GM18499 (cell line): ENCODE results near the gene KIF5C.

Experiments
- ATAC-seq: cut with Tn5 transposase; IDR thresholded peaks from one replicate; pipeline ENCODE4 v1.9.1; 2021; ENCODE audit warnings: moderate number of reproducible peaks; ENCODE audit not compliant: insufficient read depth, unreplicated experiment

Gene KIF5C

GRCh38 chr2:148885988-148886387 is 11.0 kb downstream of the KIF5C start:
- ATAC-seq: no peak

GRCh38 chr2:148887350-148888002 is 12.4 kb downstream of the KIF5C start:
- ATAC-seq: no peak

- ATAC-seq: no peak
Measured at GRCh38 chr2:148888003-148888501, 13.0 kb downstream of the KIF5C start.

GRCh38 chr2:148888986-148889385 is 14.0 kb downstream of the KIF5C start:
- no peak for ATAC-seq

GRCh38 chr2:148893906-148894305 is 18.9 kb downstream of the KIF5C start:
- ATAC-seq: no peak

- no peak for ATAC-seq
Measured at GRCh38 chr2:148896136-148896535, 21.1 kb downstream of the KIF5C start.

- ATAC-seq: no peak
Measured at GRCh38 chr2:148899638-148900318, 24.8 kb downstream of the KIF5C start.

GRCh38 chr2:148900350-148900837 is 25.4 kb downstream of the KIF5C start:
- ATAC-seq: no peak

- ATAC-seq: no peak
Measured at GRCh38 chr2:148901142-148901541, 26.1 kb downstream of the KIF5C start.

- ATAC-seq: no peak
Measured at GRCh38 chr2:148902798-148903197, 27.8 kb downstream of the KIF5C start.

GRCh38 chr2:148903294-148903693 is 28.3 kb downstream of the KIF5C start:
- ATAC-seq: no peak

GRCh38 chr2:148903979-148904378 is 29.0 kb downstream of the KIF5C start:
- no peak for ATAC-seq

GRCh38 chr2:148906124-148906523 is 31.1 kb downstream of the KIF5C start:
- ATAC-seq: no peak

GRCh38 chr2:148907085-148907785 is 32.2 kb downstream of the KIF5C start:
- no peak for ATAC-seq

GRCh38 chr2:148909114-148909513 is 34.1 kb downstream of the KIF5C start:
- no peak for ATAC-seq

- no peak for ATAC-seq
Measured at GRCh38 chr2:148913061-148913460, 38.0 kb downstream of the KIF5C start.

GRCh38 chr2:148913492-148913891 is 38.5 kb downstream of the KIF5C start:
- no peak for ATAC-seq

- no peak for ATAC-seq
Measured at GRCh38 chr2:148914463-148914862, 39.4 kb downstream of the KIF5C start.

GRCh38 chr2:148917431-148917830 is 42.4 kb downstream of the KIF5C start:
- peak; percentile 82 for ATAC-seq

- no peak for ATAC-seq
Measured at GRCh38 chr2:148918554-148918953, 43.5 kb downstream of the KIF5C start.

GRCh38 chr2:148920559-148920958 is 45.5 kb downstream of the KIF5C start:
- ATAC-seq: no peak
